Left lung (tissue), 10 donors: ENCODE measurements around the gene PPP1R26. TPM values are rescaled to one million over a fixed set of nuclear protein-coding genes. Genes with fewer than 3 reads are reported as not detected.

Experiments
- ATAC-seq: fragments of 200-7000 bp; cut with Tn5 transposase; one replicate; pipeline ENCODE4 v1.9.1; 2020; ENCODE audit warnings: moderate library complexity
- DNase-seq, 4 donors: peaks; one replicate each; pipeline ENCODE4 v3.0.0-alpha.2; 2013 to 2020
- H3K27ac ChIP-seq, 2 donors: fragments of 200-600 bp; sonication (generic) in 1 of 2; one replicate each; pipeline versions ENCODE4 v1.5.0 to v1.8.0; 2020 to 2021
- H3K27me3 ChIP-seq, 2 donors: fragments of 200-600 bp; sonication (generic) in 1 of 2; one replicate each; pipeline versions ENCODE4 v1.5.0 to v1.8.0; 2020 to 2021
- H3K36me3 ChIP-seq, 2 donors: fragments of 200-600 bp; sonication (generic) in 1 of 2; one replicate each; pipeline versions ENCODE4 v1.5.0 to v1.8.0; 2020 to 2021
- H3K4me1 ChIP-seq, 2 donors: fragments of 200-600 bp; one replicate each; pipeline ENCODE4 v1.8.0; 2021
- H3K4me3 ChIP-seq, 2 donors: fragments of 200-600 bp; sonication (generic) in 1 of 2; one replicate each; pipeline versions ENCODE4 v1.5.0 to v1.8.0; 2020 to 2021; ENCODE audit warnings: mild to moderate bottlenecking in 1 of 2
- H3K9me3 ChIP-seq, 2 donors: fragments of 200-600 bp; sonication (generic) in 1 of 2; one replicate each; pipeline versions ENCODE4 v1.5.0 to v1.8.0; 2020 to 2021
- intact Hi-C, 2 donors: fragments of 100-400 bp; cut with DNase I; formaldehyde crosslinking; loops; one replicate each; pipeline versions ENCODE4 v1.11.2 to v1.14.2; 2022
- polyA plus RNA-seq, 6 donors: library from polyadenylated mRNA; unstranded; fragments of 120-200 nt; gene quantifications; one replicate each; pipeline ENCODE4 v1.2.1, GENCODE V29; 2013; ENCODE audit not compliant: insufficient read length in 6 of 6
- total RNA-seq, 2 donors: library from RNA; stranded (reverse); fragmentation: NEBNext Ultra II Directional; extraction: Animal tissue kit (Norgen Biotek cat#: 25700); gene quantifications; one replicate each; pipeline ENCODE4 v1.2.1, GENCODE V29; 2021
- TF ChIP-seq, protein P1 (sequence below), 2 donors: fragments of 200-600 bp; sonication (generic) in 1 of 2; IDR thresholded peaks; one replicate each; pipeline versions ENCODE4 v1.5.0 to v1.8.0; 2021; ENCODE audit warnings: antibody characterized with exemption in 2 of 2
- donor health status: DM: no; HTN: yes; CAD: no.
- donor health status: DM: no; HTN: no; CAD: no.

Gene PPP1R26
- total and polyA plus RNA-seq, 8 donors = 18.1 to 37.7 (median 31.1) TPM

GRCh38 chr9:135480940-135481310 is 1.3 kb downstream of the PPP1R26 start:
- H3K4me1 ChIP-seq = peaks cover 10 to 21% of the 10 kb centered on the region in 2 donors
- no peaks in the 10 kb centered on the region for H3K9me3 ChIP-seq
- peak overlapping the region in 1 of 2 donors; percentile 64 for H3K27ac ChIP-seq
- intact Hi-C loops = no loop called here
- DNase-seq (peak in 1 of 4 donors; percentile 22), ATAC-seq (no peak)
- peak overlapping the region; percentile 66 to 79 for H3K4me3 ChIP-seq
- TF ChIP-seq, protein P1, sequence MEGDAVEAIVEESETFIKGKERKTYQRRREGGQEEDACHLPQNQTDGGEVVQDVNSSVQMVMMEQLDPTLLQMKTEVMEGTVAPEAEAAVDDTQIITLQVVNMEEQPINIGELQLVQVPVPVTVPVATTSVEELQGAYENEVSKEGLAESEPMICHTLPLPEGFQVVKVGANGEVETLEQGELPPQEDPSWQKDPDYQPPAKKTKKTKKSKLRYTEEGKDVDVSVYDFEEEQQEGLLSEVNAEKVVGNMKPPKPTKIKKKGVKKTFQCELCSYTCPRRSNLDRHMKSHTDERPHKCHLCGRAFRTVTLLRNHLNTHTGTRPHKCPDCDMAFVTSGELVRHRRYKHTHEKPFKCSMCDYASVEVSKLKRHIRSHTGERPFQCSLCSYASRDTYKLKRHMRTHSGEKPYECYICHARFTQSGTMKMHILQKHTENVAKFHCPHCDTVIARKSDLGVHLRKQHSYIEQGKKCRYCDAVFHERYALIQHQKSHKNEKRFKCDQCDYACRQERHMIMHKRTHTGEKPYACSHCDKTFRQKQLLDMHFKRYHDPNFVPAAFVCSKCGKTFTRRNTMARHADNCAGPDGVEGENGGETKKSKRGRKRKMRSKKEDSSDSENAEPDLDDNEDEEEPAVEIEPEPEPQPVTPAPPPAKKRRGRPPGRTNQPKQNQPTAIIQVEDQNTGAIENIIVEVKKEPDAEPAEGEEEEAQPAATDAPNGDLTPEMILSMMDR (IDR thresholded peaks at IDR 0.05) = no peak
- peaks cover 0 to 40% of the 10 kb centered on the region in 2 donors for H3K27me3 ChIP-seq
- peaks cover 0 to 23% of the 10 kb centered on the region in 2 donors for H3K36me3 ChIP-seq

GRCh38 chr9:135482015-135482754 is 2.6 kb downstream of the PPP1R26 start:
- Histone ChIP-seq H3K27ac (no peak overlapping the region), H3K4me3 (no peak overlapping the region), H3K4me1 (peaks cover 8 to 21% of the 10 kb centered on the region in 2 donors), H3K9me3 (no peaks in the 10 kb centered on the region), H3K27me3 (peaks cover 0 to 40% of the 10 kb centered on the region in 2 donors), H3K36me3 (peaks cover 0 to 35% of the 10 kb centered on the region in 2 donors)
- intact Hi-C loops = no loop called here
- TF ChIP-seq, protein P1 (IDR thresholded peaks at IDR 0.05) = no peak
- DNase-seq = no peak
- ATAC-seq = no peak

DNA sequence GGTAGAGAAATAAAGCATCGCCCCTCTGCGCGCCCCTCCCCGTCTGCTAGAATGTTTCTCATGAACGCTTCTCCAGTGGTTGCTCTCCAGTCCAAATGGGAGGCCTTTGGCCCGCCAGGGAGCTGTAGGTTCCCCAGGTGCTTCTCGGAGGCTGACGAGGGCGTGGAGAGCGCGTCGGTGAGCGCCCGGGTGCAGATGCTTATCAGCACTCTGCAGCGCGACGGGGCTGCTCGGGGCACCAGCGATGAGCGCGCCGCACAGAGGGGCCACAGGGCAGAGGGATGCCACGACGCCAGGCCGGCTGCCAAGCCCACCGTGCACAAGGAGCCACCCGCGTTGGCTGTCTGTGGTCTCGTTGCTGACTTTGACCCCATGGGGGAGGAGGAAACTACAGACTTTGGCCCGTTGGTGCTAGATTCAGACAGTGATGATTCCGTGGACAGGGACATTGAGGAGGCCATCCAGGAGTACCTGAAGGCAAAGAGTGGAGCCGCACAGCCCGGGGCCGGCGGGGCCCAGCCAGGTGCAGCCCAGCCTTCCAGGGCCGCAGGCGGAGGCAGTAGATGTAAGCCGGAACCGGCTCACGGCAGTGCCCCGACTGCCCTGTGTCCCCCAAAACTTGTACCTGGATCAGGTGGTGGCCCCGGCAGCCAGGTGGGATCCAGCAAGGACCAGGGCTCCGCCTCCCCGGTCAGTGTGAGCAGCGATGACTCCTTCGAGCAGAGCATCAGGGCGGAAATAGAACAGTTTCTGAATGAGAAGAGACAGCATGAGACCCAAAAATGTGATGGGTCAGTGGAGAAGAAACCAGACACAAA is 5.1 kb downstream of the PPP1R26 start:
- ATAC-seq (no peak), DNase-seq (no peak)
- intact Hi-C loops = no loop called here
- Histone ChIP-seq H3K36me3 (peaks cover 0 to 57% of the 10 kb centered on the region in 2 donors), H3K27ac (no peak overlapping the region), H3K27me3 (peaks cover 0 to 19% of the 10 kb centered on the region in 2 donors), H3K9me3 (no peaks in the 10 kb centered on the region), H3K4me3 (no peak overlapping the region), H3K4me1 (peaks cover 0 to 16% of the 10 kb centered on the region in 2 donors)
- TF ChIP-seq, protein P1 (IDR thresholded peaks at IDR 0.05) = no peak

DNA sequence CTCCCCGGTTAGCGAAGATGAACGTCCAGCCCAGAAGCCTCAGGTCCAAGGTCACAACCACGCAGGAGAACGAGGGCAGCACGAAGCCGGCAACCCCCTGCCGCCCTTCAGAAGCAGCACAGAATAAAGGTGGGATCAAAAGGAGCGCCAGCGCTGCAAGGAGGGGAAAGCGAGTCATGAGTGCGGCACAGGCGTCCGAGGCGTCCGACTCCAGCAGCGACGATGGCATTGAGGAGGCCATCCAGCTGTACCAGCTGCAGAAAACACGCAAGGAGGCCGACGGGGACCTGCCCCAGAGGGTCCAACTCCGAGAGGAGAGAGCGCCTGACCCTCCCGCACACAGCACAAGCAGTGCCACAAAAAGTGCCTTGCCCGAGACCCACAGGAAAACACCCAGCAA is 5.8 kb downstream of the PPP1R26 start:
- peaks cover 0 to 15% of the 10 kb centered on the region in 2 donors for H3K27me3 ChIP-seq
- peaks cover 0 to 13% of the 10 kb centered on the region in 2 donors for H3K4me1 ChIP-seq
- H3K36me3 ChIP-seq = peaks cover 0 to 57% of the 10 kb centered on the region in 2 donors
- no peak overlapping the region for H3K4me3 ChIP-seq
- no peak overlapping the region for H3K27ac ChIP-seq
- no peaks in the 10 kb centered on the region for H3K9me3 ChIP-seq
- intact Hi-C loops = no loop called here
- ATAC-seq (no peak), DNase-seq (peak in 1 of 4 donors; percentile 63)
- TF ChIP-seq, protein P1 (IDR thresholded peaks at IDR 0.05) = no peak

- DNase-seq = peak in 1 of 4 donors; percentile 68
- TF ChIP-seq, protein P1 (IDR thresholded peaks at IDR 0.05) = no peak
- H3K9me3 ChIP-seq = no peaks in the 10 kb centered on the region
- peaks cover 0 to 57% of the 10 kb centered on the region in 2 donors for H3K36me3 ChIP-seq
- H3K4me1 ChIP-seq = peaks cover 0 to 9% of the 10 kb centered on the region in 2 donors
- no peak for ATAC-seq
- intact Hi-C loops = no loop called here
- H3K4me3 ChIP-seq = no peak overlapping the region
- H3K27me3 ChIP-seq = peaks cover 0 to 10% of the 10 kb centered on the region in 2 donors
- no peak overlapping the region for H3K27ac ChIP-seq
Observed at GRCh38 chr9:135485832-135486231, 6.2 kb downstream of the PPP1R26 start.
